Vagina (tissue), 2 donors: Measurements from ENCODE around the gene ZFTA. TPM values are rescaled to one million over a fixed set of nuclear protein-coding genes. Genes with fewer than 3 reads are reported as not detected.

Experiments
- DNase-seq, 2 donors: peaks; one replicate each; pipeline ENCODE4 v3.0.0-alpha.2; 2017; ENCODE audit errors: extremely low spot score in 2 of 2
- H3K27ac ChIP-seq: fragments of 200-600 bp; sonication (generic); one replicate; pipeline ENCODE4 v1.5.1; 2019
- H3K27me3 ChIP-seq: fragments of 200-600 bp; sonication (generic); one replicate; pipeline ENCODE4 v1.5.1; 2019
- H3K36me3 ChIP-seq, 2 donors: fragments of 200-600 bp; sonication (generic); one replicate each; pipeline ENCODE4 v1.5.1; 2017 to 2019
- H3K4me1 ChIP-seq: fragments of 200-600 bp; sonication (generic); one replicate; pipeline ENCODE4 v1.5.1; 2019
- H3K4me3 ChIP-seq, 2 donors: fragments of 200-600 bp; sonication (generic); 1 replicate in 1 of 2; 2 replicates in 1 of 2; pipeline ENCODE4 v1.5.1; 2016 to 2019
- H3K9me3 ChIP-seq: fragments of 200-600 bp; sonication (generic); one replicate; pipeline ENCODE4 v1.5.1; 2019
- POLR2A ChIP-seq, 2 donors: fragments of 450-650 bp; IDR thresholded peaks; one replicate each; pipeline ENCODE4 v1.6.1; 2017; ENCODE audit warnings: antibody characterized with exemption in 2 of 2, mild to moderate bottlenecking in 2 of 2, moderate library complexity in 2 of 2
- POLR2AphosphoS5 ChIP-seq, 2 donors: sonication (generic); formaldehyde crosslinking; IDR thresholded peaks; one replicate each; pipeline ENCODE4 v1.9.0; 2017; ENCODE audit warnings: antibody characterized with exemption in 2 of 2, mild to moderate bottlenecking in 2 of 2, low read depth in 1 of 2; ENCODE audit not compliant: insufficient read depth in 1 of 2
- intact Hi-C: fragments of 100-400 bp; cut with DNase I; formaldehyde crosslinking; loops from one replicate; pipeline ENCODE4 v1.15.1; 2023
- total RNA-seq: library from RNA; depleted of rRNA; stranded (reverse); fragments of >200 nt; gene quantifications from one replicate; pipeline ENCODE4 v1.2.3, GENCODE V29; 2016
- TF ChIP-seq, protein P1 (sequence below), 3 experiments: fragments of 450-650 bp in 2 of 3; fragments of 200-600 bp in 1 of 3; sonication (generic) in 1 of 3; IDR thresholded peaks; one replicate each; pipeline ENCODE4 v1.5.1; 2017 to 2019; ENCODE audit warnings: antibody characterized with exemption in 3 of 3, mild to moderate bottlenecking in 2 of 3, moderate library complexity in 2 of 3

The ZFTA gene
- total RNA-seq, 1 donor from 2014 or later, result 13.0 TPM

- peaks cover 43% of the 10 kb centered on the region for H3K4me1 ChIP-seq
- no peaks in the 10 kb centered on the region for H3K36me3 ChIP-seq
- H3K27ac ChIP-seq, result peak overlapping the region; percentile 93
- TF ChIP-seq POLR2A (IDR thresholded peaks at IDR 0.05) (peak in 1 of 2 donors; percentile 36), POLR2AphosphoS5 (IDR thresholded peaks at IDR 0.05; ENCODE audit: insufficient read depth in 1 of 2, low read depth in 1 of 2) (peak; percentile 33 to 77)
- TF ChIP-seq, protein P1, sequence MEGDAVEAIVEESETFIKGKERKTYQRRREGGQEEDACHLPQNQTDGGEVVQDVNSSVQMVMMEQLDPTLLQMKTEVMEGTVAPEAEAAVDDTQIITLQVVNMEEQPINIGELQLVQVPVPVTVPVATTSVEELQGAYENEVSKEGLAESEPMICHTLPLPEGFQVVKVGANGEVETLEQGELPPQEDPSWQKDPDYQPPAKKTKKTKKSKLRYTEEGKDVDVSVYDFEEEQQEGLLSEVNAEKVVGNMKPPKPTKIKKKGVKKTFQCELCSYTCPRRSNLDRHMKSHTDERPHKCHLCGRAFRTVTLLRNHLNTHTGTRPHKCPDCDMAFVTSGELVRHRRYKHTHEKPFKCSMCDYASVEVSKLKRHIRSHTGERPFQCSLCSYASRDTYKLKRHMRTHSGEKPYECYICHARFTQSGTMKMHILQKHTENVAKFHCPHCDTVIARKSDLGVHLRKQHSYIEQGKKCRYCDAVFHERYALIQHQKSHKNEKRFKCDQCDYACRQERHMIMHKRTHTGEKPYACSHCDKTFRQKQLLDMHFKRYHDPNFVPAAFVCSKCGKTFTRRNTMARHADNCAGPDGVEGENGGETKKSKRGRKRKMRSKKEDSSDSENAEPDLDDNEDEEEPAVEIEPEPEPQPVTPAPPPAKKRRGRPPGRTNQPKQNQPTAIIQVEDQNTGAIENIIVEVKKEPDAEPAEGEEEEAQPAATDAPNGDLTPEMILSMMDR (IDR thresholded peaks at IDR 0.05), result no peak
- DNase-seq, result peak in 1 of 2 donors; percentile 89
- no peaks in the 10 kb centered on the region for H3K9me3 ChIP-seq
- peak overlapping the region; percentile 62 to 98 for H3K4me3 ChIP-seq
- intact Hi-C loops, result loop anchor here (10.0 kb wide), 1 partner anchor 177 kb away; no protein-coding TSS in a partner anchor
- no peaks in the 10 kb centered on the region for H3K27me3 ChIP-seq
These were observed 874 bp downstream of the ZFTA start for GRCh38 chr11:63767565-63768236.

DNA sequence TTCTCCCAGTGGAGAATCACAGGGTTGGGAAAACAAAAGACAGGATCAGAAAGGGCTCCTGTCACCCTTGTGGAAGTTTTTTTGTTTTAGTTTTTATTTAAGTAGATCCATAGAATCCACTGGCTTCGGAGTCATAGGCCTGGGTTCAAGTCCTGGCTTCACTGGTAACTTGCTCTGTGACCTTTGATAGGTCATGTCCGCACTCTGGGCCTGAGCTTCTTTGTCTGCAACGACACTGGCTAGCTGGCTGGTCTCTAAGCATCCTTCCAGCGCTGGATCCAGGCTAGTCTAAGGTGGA, 1.4 kb downstream of the ZFTA start:
- Histone ChIP-seq H3K27me3 (no peaks in the 10 kb centered on the region), H3K4me3 (peak overlapping the region; percentile 62 to 98), H3K36me3 (no peaks in the 10 kb centered on the region), H3K4me1 (peaks cover 48% of the 10 kb centered on the region), H3K27ac (peak overlapping the region; percentile 93), H3K9me3 (no peaks in the 10 kb centered on the region)
- intact Hi-C loops, result loop anchor here (10.0 kb wide), 1 partner anchor 178 kb away; no protein-coding TSS in a partner anchor
- TF ChIP-seq POLR2AphosphoS5 (IDR thresholded peaks at IDR 0.05; ENCODE audit: insufficient read depth in 1 of 2, low read depth in 1 of 2) (no peak), POLR2A (IDR thresholded peaks at IDR 0.05) (no peak)
- TF ChIP-seq, protein P1 (IDR thresholded peaks at IDR 0.05), result no peak
- DNase-seq, result no peak

DNA sequence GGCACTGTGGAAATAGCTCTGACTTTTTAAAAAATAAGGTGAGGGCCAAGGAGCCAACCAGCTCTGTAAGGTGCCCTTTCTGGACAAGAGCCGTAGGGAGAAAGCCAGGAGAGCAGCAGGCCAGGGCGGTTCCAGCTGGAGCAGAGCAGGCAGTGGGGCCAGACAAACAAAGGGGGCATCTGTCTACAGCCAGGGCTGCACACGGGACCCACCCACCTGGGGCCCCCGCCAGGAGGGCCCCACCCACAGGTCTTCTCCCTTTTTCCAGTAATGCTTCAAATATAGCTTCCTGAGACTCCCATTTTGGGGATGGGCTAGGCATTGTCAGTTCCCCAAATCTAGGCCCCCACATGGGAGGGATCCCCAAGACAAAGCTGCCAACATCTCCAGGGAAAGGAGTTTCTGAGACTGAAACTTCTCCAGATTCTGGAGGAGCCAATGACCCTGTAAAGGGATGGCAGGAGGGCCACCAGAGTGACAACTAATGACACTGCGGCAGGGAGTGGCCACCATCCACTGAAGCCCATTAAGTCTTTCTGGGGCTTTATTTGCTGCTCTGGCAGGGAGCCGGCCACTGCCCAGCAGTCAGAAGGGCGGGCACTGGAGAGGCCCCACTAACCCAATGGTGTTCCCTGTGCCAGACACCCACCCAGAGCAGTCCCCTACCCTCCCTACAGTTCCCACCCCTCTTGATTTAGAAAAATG, 1.9 kb downstream of the ZFTA start:
- no peaks in the 10 kb centered on the region for H3K9me3 ChIP-seq
- no peak for DNase-seq
- intact Hi-C loops, result loop anchor here (10.0 kb wide), 1 partner anchor 178 kb away; no protein-coding TSS in a partner anchor
- H3K27me3 ChIP-seq, result no peaks in the 10 kb centered on the region
- H3K4me3 ChIP-seq, result peak overlapping the region; percentile 62 to 98
- H3K27ac ChIP-seq, result peak overlapping the region; percentile 93
- H3K36me3 ChIP-seq, result no peaks in the 10 kb centered on the region
- H3K4me1 ChIP-seq, result peaks cover 53% of the 10 kb centered on the region
- TF ChIP-seq POLR2A (IDR thresholded peaks at IDR 0.05) (no peak), POLR2AphosphoS5 (IDR thresholded peaks at IDR 0.05; ENCODE audit: insufficient read depth in 1 of 2, low read depth in 1 of 2) (no peak)
- TF ChIP-seq, protein P1 (IDR thresholded peaks at IDR 0.05), result no peak

- intact Hi-C loops, result loop anchor here (10.0 kb wide), 1 partner anchor 179 kb away; no protein-coding TSS in a partner anchor
- Histone ChIP-seq H3K27ac (peak overlapping the region; percentile 93), H3K36me3 (no peaks in the 10 kb centered on the region), H3K9me3 (no peaks in the 10 kb centered on the region), H3K4me1 (peaks cover 54% of the 10 kb centered on the region), H3K27me3 (no peaks in the 10 kb centered on the region), H3K4me3 (no peak overlapping the region)
- no peak for DNase-seq
- TF ChIP-seq, protein P1 (IDR thresholded peaks at IDR 0.05), result no peak
- TF ChIP-seq POLR2A (IDR thresholded peaks at IDR 0.05) (no peak), POLR2AphosphoS5 (IDR thresholded peaks at IDR 0.05; ENCODE audit: insufficient read depth in 1 of 2, low read depth in 1 of 2) (no peak)
These were observed 2.8 kb downstream of the ZFTA start for GRCh38 chr11:63765688-63766241.
